PC-3 (cell line): ENCODE data around the gene PARP4. TPM values are rescaled to one million over a fixed set of nuclear protein-coding genes. Genes with fewer than 3 reads are reported as not detected.
"Not testable (repeated sequence)": the region's sequence is repeated elsewhere in the genome, so short reads cannot be mapped to it uniquely, and the experiment has no call there.

ENCODE experiments used
- ATAC-seq: fragments of 200-7000 bp; cut with Tn5 transposase; 2 replicates; pipeline ENCODE4 v1.9.1; 2020; ENCODE audit warnings: mild to moderate bottlenecking, moderate library complexity
- BruUV-seq: library from RNA; stranded (reverse); fragments of 400-500 nt; replicated peaks from 2 replicates; lab custom pipeline; 2021; lab: Mats Ljungman, UMichigan
- CTCF ChIA-PET: fragments of 300-600 bp; sonication (Branson Sonifier 250); formaldehyde crosslinking; loops from one replicate; lab custom pipeline; 2022; ENCODE audit warnings: antibody characterized with exemption; lab: Charles Lee
- POLR2A ChIA-PET: fragments of 300-600 bp; sonication (Branson Sonifier 250); formaldehyde crosslinking; loops from one replicate; lab custom pipeline; 2022; ENCODE audit warnings: antibody characterized with exemption; ENCODE audit not compliant: unreplicated experiment; lab: Charles Lee
- DNase-seq: peaks from one replicate; pipeline ENCODE4 v3.0.0-alpha.2; 2015
- H2AFZ ChIP-seq: fragments of 300-600 bp; sonication (generic); 2 replicates; pipeline ENCODE4 v1.6.0; 2016; ENCODE audit warnings: antibody characterized with exemption, low read length
- H3F3A ChIP-seq: fragments of 300-600 bp; sonication (generic); one replicate; pipeline ENCODE4 v1.6.0; 2017; ENCODE audit warnings: antibody characterized with exemption, low read length, control low read depth, mild to moderate bottlenecking; ENCODE audit not compliant: unreplicated experiment
- H3K27ac ChIP-seq: fragments of 300-600 bp; sonication (generic); 2 replicates; pipeline ENCODE4 v1.5.1; 2016; ENCODE audit warnings: mild to moderate bottlenecking, low read length
- H3K27me3 ChIP-seq: fragments of 300-600 bp; sonication (generic); 2 replicates; pipeline ENCODE4 v1.6.1; 2016; ENCODE audit warnings: low read length, mixed read lengths
- H3K36me3 ChIP-seq: fragments of 300-600 bp; sonication (generic); 2 replicates; pipeline ENCODE4 v1.6.1; 2016; ENCODE audit warnings: low read depth, mixed run types, low read length, mixed read lengths
- H3K4me1 ChIP-seq: fragments of 300-600 bp; sonication (generic); 2 replicates; pipeline ENCODE4 v1.5.1; 2016; ENCODE audit warnings: low read length; ENCODE audit not compliant: insufficient read depth
- H3K4me2 ChIP-seq: fragments of 300-600 bp; sonication (generic); 2 replicates; pipeline ENCODE4 v1.6.0; 2016; ENCODE audit warnings: low read length
- H3K4me3 ChIP-seq: fragments of 300-600 bp; sonication (generic); 2 replicates; pipeline ENCODE4 v1.5.1; 2016; ENCODE audit warnings: mild to moderate bottlenecking, low read length, mixed read lengths
- H3K79me2 ChIP-seq: fragments of 300-600 bp; sonication (generic); 2 replicates; pipeline ENCODE4 v1.6.1; 2017; ENCODE audit warnings: low read length, mixed read lengths
- H3K9ac ChIP-seq: fragments of 300-600 bp; sonication (generic); 2 replicates; pipeline ENCODE4 v1.6.0; 2016; ENCODE audit warnings: mild to moderate bottlenecking, low read length
- H3K9me2 ChIP-seq: fragments of 300-600 bp; sonication (generic); replicated peaks from 2 replicates; pipeline ENCODE4 v1.6.1; 2016; ENCODE audit warnings: mixed run types, low read length, mixed read lengths
- H3K9me3 ChIP-seq: fragments of 300-600 bp; sonication (generic); 2 replicates; pipeline ENCODE4 v1.6.1; 2016; ENCODE audit warnings: low read length, mixed read lengths
- H4K20me1 ChIP-seq: fragments of 300-600 bp; sonication (generic); 2 replicates; pipeline ENCODE4 v1.6.1; 2016; ENCODE audit warnings: low read length, mixed read lengths
- CTCF ChIP-seq: fragments of 300-600 bp; sonication (generic); conservative IDR thresholded peaks from 2 replicates; pipeline ENCODE4 v1.5.1; 2017; ENCODE audit warnings: antibody characterized with exemption, low read depth, mild to moderate bottlenecking, low read length
- EZH2 ChIP-seq: fragments of 300-600 bp; sonication (generic); IDR thresholded peaks from one replicate; pipeline ENCODE4 v1.6.1; 2017; ENCODE audit warnings: antibody characterized with exemption, mild to moderate bottlenecking, low read length; ENCODE audit not compliant: unreplicated experiment
- EZH2phosphoT487 ChIP-seq: fragments of 300-600 bp; sonication (generic); IDR thresholded peaks from 2 replicates; pipeline ENCODE4 v1.6.1; 2018; ENCODE audit warnings: mild to moderate bottlenecking, antibody characterized with exemption, low read length, borderline replicate concordance
- intact Hi-C: fragments of 100-400 bp; cut with micrococcal nuclease; formaldehyde crosslinking; loops from 2 replicates; pipeline ENCODE4 v1.9.0; 2023
- total RNA-seq: library from RNA; depleted of rRNA; stranded (reverse); fragments of >200 nt; gene quantifications from 2 replicates; pipeline ENCODE4 v1.2.3, GENCODE V29; 2014; rRNA removed

The PARP4 gene
- total RNA-seq, 1 experiment from 2014 or later: 50.4 TPM

- no peaks in the 10 kb centered on the region for H3K4me1 ChIP-seq
- ATAC-seq (no peak), DNase-seq (peak; percentile 5)
- TF ChIP-seq CTCF: no peak
- TF ChIP-seq EZH2: no peak
- no peak for TF ChIP-seq EZH2phosphoT487
- ChIA-PET CTCF (no interaction called here), POLR2A (no interaction called here)
- H3K9me3 ChIP-seq: no peaks in the 10 kb centered on the region
- intact Hi-C loops: no loop called here
- no peak overlapping the region for H3K4me2 ChIP-seq
- no peaks in the 10 kb centered on the region for H3F3A ChIP-seq
- no peak overlapping the region for H3K4me3 ChIP-seq
- no peak overlapping the region for H3K27ac ChIP-seq
- no peak overlapping the region for H3K9ac ChIP-seq
- no peaks in the 10 kb centered on the region for H3K79me2 ChIP-seq
- no peaks in the 10 kb centered on the region for H3K36me3 ChIP-seq
- no peaks in the 10 kb centered on the region for H4K20me1 ChIP-seq
- H3K9me2 ChIP-seq: no peaks in the 10 kb centered on the region
- H3K27me3 ChIP-seq: peaks cover 13% of the 10 kb centered on the region; the same call in 1 of the 2 replicates
- no TSS peak for BruUV-seq
- H2AFZ ChIP-seq: no peak overlapping the region
Measured at GRCh38 chr13:24381541-24382265, 130.9 kb downstream of the PARP4 start.

GRCh38 chr13:24380881-24381280 is 131.7 kb downstream of the PARP4 start:
- POLR2A ChIA-PET, ATAC-seq, H3K4me2 ChIP-seq, H3K9ac ChIP-seq, DNase-seq, H3K9me3 ChIP-seq, BruUV-seq, H3K4me3 ChIP-seq, H3K9me2 ChIP-seq, H3K4me1 ChIP-seq, H3F3A ChIP-seq, H4K20me1 ChIP-seq, CTCF ChIA-PET, intact Hi-C loops, H3K79me2 ChIP-seq, H3K36me3 ChIP-seq, H3K27ac ChIP-seq, H2AFZ ChIP-seq: not testable (repeated sequence)
- H3K27me3 ChIP-seq: peaks cover 13% of the 10 kb centered on the region; the same call in 1 of the 2 replicates

GRCh38 chr13:24380227-24380626 is 132.4 kb downstream of the PARP4 start:
- H3K27ac ChIP-seq, H3K36me3 ChIP-seq, H3K4me1 ChIP-seq, H3K9me2 ChIP-seq, ATAC-seq, H3F3A ChIP-seq, H3K79me2 ChIP-seq, H3K9me3 ChIP-seq, H3K4me3 ChIP-seq, H3K4me2 ChIP-seq, intact Hi-C loops, POLR2A ChIA-PET, H4K20me1 ChIP-seq, BruUV-seq, CTCF ChIA-PET, H2AFZ ChIP-seq, DNase-seq, H3K9ac ChIP-seq: not testable (repeated sequence)
- peaks cover 13% of the 10 kb centered on the region; the same call in 1 of the 2 replicates for H3K27me3 ChIP-seq

- H4K20me1 ChIP-seq, H3K79me2 ChIP-seq, POLR2A ChIA-PET, BruUV-seq, H3K9ac ChIP-seq, DNase-seq, CTCF ChIA-PET, H3K4me1 ChIP-seq, H3K9me2 ChIP-seq, H3K9me3 ChIP-seq, intact Hi-C loops, ATAC-seq, H2AFZ ChIP-seq, H3K4me3 ChIP-seq, H3K27me3 ChIP-seq, H3K36me3 ChIP-seq, H3K27ac ChIP-seq, H3F3A ChIP-seq, H3K4me2 ChIP-seq: not testable (repeated sequence)
Measured at GRCh38 chr13:24371273-24371672, 141.3 kb downstream of the PARP4 start.

Other genes with a start within 250 kb of the PARP4 start
- 0.11 TPM in 1 of 2 replicates, not detected in the other for gene C1QTNF9, start 203.2 kb downstream of the PARP4 start, total RNA-seq
- 0.11 TPM in 1 of 2 replicates, not detected in the other for gene ATP12A, start 167.6 kb upstream of the PARP4 start, total RNA-seq